ENCODE results near the gene UGT1A5. TPM values are rescaled to one million over a fixed set of nuclear protein-coding genes. Genes with fewer than 3 reads are reported as not detected.
"Not testable (repeated sequence)": the region's sequence is repeated elsewhere in the genome, so short reads cannot be mapped to it uniquely, and the experiment has no call there.

UGT1A5 gene
- polyA plus RNA-seq, 1 of the 3 experiments (the other 2 are of a cell fraction), result not detected

DNA sequence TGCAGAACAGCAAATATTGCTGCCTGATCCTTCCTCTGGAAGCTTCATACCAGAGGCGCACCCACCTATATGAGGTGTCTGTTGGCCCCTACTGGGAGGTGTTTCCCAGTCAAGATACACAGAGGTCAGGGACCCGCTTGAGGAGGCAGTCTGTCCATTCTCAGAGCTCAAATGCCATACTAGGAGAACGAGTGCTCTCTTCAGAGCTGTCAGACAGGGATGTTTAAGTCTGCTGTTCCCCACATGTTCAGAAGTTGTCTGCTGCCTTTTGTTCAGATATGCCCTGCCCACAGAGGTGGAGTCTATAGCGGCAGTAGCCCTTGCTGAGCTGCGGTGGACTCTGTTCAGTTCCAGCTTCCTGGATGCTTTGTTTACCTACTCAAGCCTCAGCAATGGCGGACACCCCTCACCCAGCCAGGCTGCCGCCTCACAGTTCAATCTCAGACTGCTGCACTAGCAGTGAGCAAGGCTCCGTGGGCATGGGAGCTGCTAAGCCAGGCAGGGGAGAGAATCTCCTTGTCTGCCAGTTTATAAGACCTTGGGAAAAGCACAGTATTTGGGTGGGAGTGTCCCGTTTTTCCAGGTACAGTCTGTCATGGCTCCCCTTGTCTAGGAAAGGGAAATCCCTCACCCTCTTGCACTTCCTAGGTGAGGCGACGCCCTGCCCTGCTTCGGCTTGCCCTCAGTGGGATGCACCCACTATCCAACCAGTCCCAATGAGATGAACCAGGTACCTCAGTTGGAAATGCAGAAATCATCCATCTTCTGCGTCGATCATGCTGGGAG lies 24.4 kb downstream of the UGT1A5 start:
- H3F3A ChIP-seq (replicated peaks; ENCODE audit: insufficient read depth); H2AFZ ChIP-seq (ENCODE audit: low read depth); H3K36me3 ChIP-seq (replicated peaks in 1 of 2; ENCODE audit: control insufficient read depth in 1 of 2, insufficient read depth in 2 of 2, low read length in 1 of 2); DNase-seq; H4K20me1 ChIP-seq (ENCODE audit: insufficient read depth); H3K27ac ChIP-seq (ENCODE audit: low read depth in 2 of 2, low read length in 1 of 2); H3K4me2 ChIP-seq; H3K4me1 ChIP-seq (ENCODE audit: control insufficient read depth in 1 of 2, insufficient read depth in 2 of 2, low read depth in 1 of 2, low read length in 1 of 2); CTCF ChIA-PET; H3K79me2 ChIP-seq (ENCODE audit: insufficient read depth); H3K27me3 ChIP-seq (ENCODE audit: insufficient read depth); H3K4me3 ChIP-seq (ENCODE audit: low read depth in 2 of 2, low read length in 1 of 2); H3K9ac ChIP-seq; POLR2A ChIA-PET; H3K9me2 ChIP-seq; H3K9me3 ChIP-seq: not testable (repeated sequence)
- WGBS (ENCODE audit: low lambda C conversion rate), result 55% methylated on average over 14 of the region's 14 CpGs

DNA sequence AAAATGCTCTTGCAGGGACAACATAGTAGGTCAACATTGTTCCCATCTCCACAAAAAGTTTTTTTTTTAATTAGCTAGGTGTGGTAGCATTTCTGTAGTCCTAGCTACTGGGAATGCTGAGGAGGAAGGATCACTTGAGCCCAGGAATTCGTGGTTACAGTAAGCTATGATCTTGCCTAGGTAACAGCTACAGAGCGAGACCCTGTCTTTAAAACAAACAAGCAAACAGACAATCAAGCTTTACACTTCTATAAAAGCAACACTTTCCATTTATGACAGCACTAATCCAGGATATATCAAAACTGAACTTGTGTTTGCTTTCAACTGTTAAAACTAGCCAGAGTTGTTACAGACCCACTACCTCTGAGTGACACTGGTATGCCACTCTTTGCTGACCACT lies 28.2 kb downstream of the UGT1A5 start:
- Histone ChIP-seq H3K9me3 (no peaks in the 10 kb centered on the region), H3K4me3 (ENCODE audit: low read depth in 2 of 2, low read length in 1 of 2) (no peak overlapping the region), H3K36me3 (replicated peaks in 1 of 2; ENCODE audit: control insufficient read depth in 1 of 2, insufficient read depth in 2 of 2, low read length in 1 of 2) (no peaks in the 10 kb centered on the region), H2AFZ (ENCODE audit: low read depth) (no peak overlapping the region), H3K27ac (ENCODE audit: low read depth in 2 of 2, low read length in 1 of 2) (no peak overlapping the region), H3K79me2 (ENCODE audit: insufficient read depth) (no peaks in the 10 kb centered on the region), H3K4me1 (ENCODE audit: control insufficient read depth in 1 of 2, insufficient read depth in 2 of 2, low read depth in 1 of 2, low read length in 1 of 2) (no peaks in the 10 kb centered on the region), H3K9ac (no peak overlapping the region), H3F3A (replicated peaks; ENCODE audit: insufficient read depth) (no peaks in the 10 kb centered on the region), H3K4me2 (no peak overlapping the region), H3K27me3 (ENCODE audit: insufficient read depth) (no peaks in the 10 kb centered on the region), H3K9me2 (no peaks in the 10 kb centered on the region), H4K20me1 (ENCODE audit: insufficient read depth) (no peaks in the 10 kb centered on the region)
- DNase-seq, result no peak
- POLR2A ChIA-PET, result no interaction called here
- TF ChIP-seq CHD2 (IDR thresholded peaks at IDR 0.05; ENCODE audit: low read length, partially characterized antibody) (no peak), JUND (IDR thresholded peaks at IDR 0.05) (no peak), FOSL2 (IDR thresholded peaks at IDR 0.05; ENCODE audit: borderline replicate concordance, low read depth) (no peak), MXI1 (IDR thresholded peaks at IDR 0.05; ENCODE audit: low read depth, low read length) (no peak), RCOR1 (IDR thresholded peaks at IDR 0.05; ENCODE audit: low read length) (no peak), SIN3A (IDR thresholded peaks at IDR 0.05; ENCODE audit: borderline replicate concordance, low read depth, low read length) (no peak), POLR2AphosphoS5 (IDR thresholded peaks at IDR 0.05; ENCODE audit: low read depth, low read length) (no peak), EP300 (IDR thresholded peaks at IDR 0.05; ENCODE audit: borderline replicate concordance in 1 of 2, low read depth in 1 of 2, low read length in 1 of 2) (no peak), SMC3 (IDR thresholded peaks at IDR 0.05; ENCODE audit: low read depth, low read length) (no peak), GATA2 (CRISPR knock-in tag; IDR thresholded peaks at IDR 0.05) (no peak), ELF1 (IDR thresholded peaks at IDR 0.05) (no peak), NRF1 (IDR thresholded peaks at IDR 0.05; ENCODE audit: low read depth, low read length) (no peak), FOXM1 (IDR thresholded peaks at IDR 0.05; ENCODE audit: low read depth) (no peak)
- TF ChIP-seq, protein P1, sequence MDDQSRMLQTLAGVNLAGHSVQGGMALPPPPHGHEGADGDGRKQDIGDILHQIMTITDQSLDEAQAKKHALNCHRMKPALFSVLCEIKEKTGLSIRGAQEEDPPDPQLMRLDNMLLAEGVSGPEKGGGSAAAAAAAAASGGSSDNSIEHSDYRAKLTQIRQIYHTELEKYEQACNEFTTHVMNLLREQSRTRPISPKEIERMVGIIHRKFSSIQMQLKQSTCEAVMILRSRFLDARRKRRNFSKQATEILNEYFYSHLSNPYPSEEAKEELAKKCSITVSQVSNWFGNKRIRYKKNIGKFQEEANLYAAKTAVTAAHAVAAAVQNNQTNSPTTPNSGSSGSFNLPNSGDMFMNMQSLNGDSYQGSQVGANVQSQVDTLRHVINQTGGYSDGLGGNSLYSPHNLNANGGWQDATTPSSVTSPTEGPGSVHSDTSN (IDR thresholded peaks at IDR 0.05), result no peak
- TF ChIP-seq, protein P2, sequence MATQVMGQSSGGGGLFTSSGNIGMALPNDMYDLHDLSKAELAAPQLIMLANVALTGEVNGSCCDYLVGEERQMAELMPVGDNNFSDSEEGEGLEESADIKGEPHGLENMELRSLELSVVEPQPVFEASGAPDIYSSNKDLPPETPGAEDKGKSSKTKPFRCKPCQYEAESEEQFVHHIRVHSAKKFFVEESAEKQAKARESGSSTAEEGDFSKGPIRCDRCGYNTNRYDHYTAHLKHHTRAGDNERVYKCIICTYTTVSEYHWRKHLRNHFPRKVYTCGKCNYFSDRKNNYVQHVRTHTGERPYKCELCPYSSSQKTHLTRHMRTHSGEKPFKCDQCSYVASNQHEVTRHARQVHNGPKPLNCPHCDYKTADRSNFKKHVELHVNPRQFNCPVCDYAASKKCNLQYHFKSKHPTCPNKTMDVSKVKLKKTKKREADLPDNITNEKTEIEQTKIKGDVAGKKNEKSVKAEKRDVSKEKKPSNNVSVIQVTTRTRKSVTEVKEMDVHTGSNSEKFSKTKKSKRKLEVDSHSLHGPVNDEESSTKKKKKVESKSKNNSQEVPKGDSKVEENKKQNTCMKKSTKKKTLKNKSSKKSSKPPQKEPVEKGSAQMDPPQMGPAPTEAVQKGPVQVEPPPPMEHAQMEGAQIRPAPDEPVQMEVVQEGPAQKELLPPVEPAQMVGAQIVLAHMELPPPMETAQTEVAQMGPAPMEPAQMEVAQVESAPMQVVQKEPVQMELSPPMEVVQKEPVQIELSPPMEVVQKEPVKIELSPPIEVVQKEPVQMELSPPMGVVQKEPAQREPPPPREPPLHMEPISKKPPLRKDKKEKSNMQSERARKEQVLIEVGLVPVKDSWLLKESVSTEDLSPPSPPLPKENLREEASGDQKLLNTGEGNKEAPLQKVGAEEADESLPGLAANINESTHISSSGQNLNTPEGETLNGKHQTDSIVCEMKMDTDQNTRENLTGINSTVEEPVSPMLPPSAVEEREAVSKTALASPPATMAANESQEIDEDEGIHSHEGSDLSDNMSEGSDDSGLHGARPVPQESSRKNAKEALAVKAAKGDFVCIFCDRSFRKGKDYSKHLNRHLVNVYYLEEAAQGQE (IDR thresholded peaks at IDR 0.05; ENCODE audit: low read depth, low read length), result no peak
- TF ChIP-seq, protein P3, sequence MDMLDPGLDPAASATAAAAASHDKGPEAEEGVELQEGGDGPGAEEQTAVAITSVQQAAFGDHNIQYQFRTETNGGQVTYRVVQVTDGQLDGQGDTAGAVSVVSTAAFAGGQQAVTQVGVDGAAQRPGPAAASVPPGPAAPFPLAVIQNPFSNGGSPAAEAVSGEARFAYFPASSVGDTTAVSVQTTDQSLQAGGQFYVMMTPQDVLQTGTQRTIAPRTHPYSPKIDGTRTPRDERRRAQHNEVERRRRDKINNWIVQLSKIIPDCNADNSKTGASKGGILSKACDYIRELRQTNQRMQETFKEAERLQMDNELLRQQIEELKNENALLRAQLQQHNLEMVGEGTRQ (IDR thresholded peaks at IDR 0.05; ENCODE audit: borderline replicate concordance, low read depth, low read length), result no peak
- TF ChIP-seq, protein P4, sequence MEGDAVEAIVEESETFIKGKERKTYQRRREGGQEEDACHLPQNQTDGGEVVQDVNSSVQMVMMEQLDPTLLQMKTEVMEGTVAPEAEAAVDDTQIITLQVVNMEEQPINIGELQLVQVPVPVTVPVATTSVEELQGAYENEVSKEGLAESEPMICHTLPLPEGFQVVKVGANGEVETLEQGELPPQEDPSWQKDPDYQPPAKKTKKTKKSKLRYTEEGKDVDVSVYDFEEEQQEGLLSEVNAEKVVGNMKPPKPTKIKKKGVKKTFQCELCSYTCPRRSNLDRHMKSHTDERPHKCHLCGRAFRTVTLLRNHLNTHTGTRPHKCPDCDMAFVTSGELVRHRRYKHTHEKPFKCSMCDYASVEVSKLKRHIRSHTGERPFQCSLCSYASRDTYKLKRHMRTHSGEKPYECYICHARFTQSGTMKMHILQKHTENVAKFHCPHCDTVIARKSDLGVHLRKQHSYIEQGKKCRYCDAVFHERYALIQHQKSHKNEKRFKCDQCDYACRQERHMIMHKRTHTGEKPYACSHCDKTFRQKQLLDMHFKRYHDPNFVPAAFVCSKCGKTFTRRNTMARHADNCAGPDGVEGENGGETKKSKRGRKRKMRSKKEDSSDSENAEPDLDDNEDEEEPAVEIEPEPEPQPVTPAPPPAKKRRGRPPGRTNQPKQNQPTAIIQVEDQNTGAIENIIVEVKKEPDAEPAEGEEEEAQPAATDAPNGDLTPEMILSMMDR (IDR thresholded peaks at IDR 0.05), result no peak
- 36% methylated on average over 2 of the region's 2 CpGs for WGBS (ENCODE audit: low lambda C conversion rate)
- CTCF ChIA-PET, result no interaction called here
